ENCODE data around the gene SPIN2B.

SPIN2B gene

GRCh38 chrX:57083143-57083542, 38.2 kb downstream of the SPIN2B start:
- Histone ChIP-seq H3K9me3 (ENCODE audit: insufficient read depth, low read length, severe bottlenecking) (no peaks in the 10 kb centered on the region), H3K9ac (ENCODE audit: low read depth, low read length) (no peak overlapping the region), H3K27ac (ENCODE audit: low read length) (no peak overlapping the region), H3K4me3 (ENCODE audit: low read depth in 1 of 2, low read length in 2 of 2) (no peak overlapping the region), H3K36me3 (ENCODE audit: insufficient read depth, low read length) (no peaks in the 10 kb centered on the region), H3K27me3 (ENCODE audit: insufficient read depth, low read length, poor library complexity) (no peaks in the 10 kb centered on the region), H2AFZ (ENCODE audit: low read depth, low read length) (no peak overlapping the region), H3K4me2 (ENCODE audit: insufficient read depth, low read length) (no peak overlapping the region), H4K20me1 (ENCODE audit: insufficient read depth, low read length) (no peaks in the 10 kb centered on the region), H3K79me2 (ENCODE audit: insufficient read depth, low read length) (no peaks in the 10 kb centered on the region), H3K4me1 (ENCODE audit: insufficient read depth, low read length) (no peaks in the 10 kb centered on the region)
- DNase-seq (no peak), ATAC-seq (ENCODE audit: insufficient read depth, low read depth) (no peak)
- TF ChIP-seq EZH2 (IDR thresholded peaks at IDR 0.05; ENCODE audit: borderline replicate concordance, low read depth, low read length, severe bottlenecking) = no peak
- TF ChIP-seq, protein P1, sequence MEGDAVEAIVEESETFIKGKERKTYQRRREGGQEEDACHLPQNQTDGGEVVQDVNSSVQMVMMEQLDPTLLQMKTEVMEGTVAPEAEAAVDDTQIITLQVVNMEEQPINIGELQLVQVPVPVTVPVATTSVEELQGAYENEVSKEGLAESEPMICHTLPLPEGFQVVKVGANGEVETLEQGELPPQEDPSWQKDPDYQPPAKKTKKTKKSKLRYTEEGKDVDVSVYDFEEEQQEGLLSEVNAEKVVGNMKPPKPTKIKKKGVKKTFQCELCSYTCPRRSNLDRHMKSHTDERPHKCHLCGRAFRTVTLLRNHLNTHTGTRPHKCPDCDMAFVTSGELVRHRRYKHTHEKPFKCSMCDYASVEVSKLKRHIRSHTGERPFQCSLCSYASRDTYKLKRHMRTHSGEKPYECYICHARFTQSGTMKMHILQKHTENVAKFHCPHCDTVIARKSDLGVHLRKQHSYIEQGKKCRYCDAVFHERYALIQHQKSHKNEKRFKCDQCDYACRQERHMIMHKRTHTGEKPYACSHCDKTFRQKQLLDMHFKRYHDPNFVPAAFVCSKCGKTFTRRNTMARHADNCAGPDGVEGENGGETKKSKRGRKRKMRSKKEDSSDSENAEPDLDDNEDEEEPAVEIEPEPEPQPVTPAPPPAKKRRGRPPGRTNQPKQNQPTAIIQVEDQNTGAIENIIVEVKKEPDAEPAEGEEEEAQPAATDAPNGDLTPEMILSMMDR (IDR thresholded peaks at IDR 0.05; ENCODE audit: borderline replicate concordance, extremely low read depth, low read length, poor library complexity, severe bottlenecking) = no peak

DNA sequence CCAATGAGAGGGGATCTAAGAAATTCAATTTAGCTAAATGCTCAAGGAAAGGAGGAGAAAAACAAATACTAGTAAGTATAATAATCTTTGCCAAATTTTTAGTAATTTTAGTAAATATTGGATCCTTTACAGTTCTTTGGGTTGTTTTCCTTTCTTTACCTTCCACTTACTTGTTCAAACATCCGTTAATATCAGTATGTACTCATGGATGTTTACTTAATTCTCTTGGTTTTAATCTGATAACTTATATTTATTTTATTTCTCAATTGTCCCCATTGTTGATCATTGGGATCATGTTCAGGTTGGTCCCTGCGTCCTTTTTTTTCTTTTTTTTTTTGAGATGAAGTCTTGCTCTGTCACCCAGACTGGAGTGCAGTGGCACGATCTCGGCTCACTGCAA, 46.9 kb downstream of the SPIN2B start:
- no peak overlapping the region for H3K4me2 ChIP-seq (ENCODE audit: insufficient read depth, low read length)
- H3K4me1 ChIP-seq (ENCODE audit: insufficient read depth, low read length) = no peaks in the 10 kb centered on the region
- DNase-seq (no peak), ATAC-seq (ENCODE audit: insufficient read depth, low read depth) (no peak)
- no peaks in the 10 kb centered on the region for H3K79me2 ChIP-seq (ENCODE audit: insufficient read depth, low read length)
- no peak overlapping the region for H3K4me3 ChIP-seq (ENCODE audit: low read depth in 1 of 2, low read length in 2 of 2)
- H3K36me3 ChIP-seq (ENCODE audit: insufficient read depth, low read length) = no peaks in the 10 kb centered on the region
- H4K20me1 ChIP-seq (ENCODE audit: insufficient read depth, low read length) = no peaks in the 10 kb centered on the region
- H3K9ac ChIP-seq (ENCODE audit: low read depth, low read length) = no peak overlapping the region
- no peak overlapping the region for H2AFZ ChIP-seq (ENCODE audit: low read depth, low read length)
- no peaks in the 10 kb centered on the region for H3K27me3 ChIP-seq (ENCODE audit: insufficient read depth, low read length, poor library complexity)
- no peaks in the 10 kb centered on the region for H3K9me3 ChIP-seq (ENCODE audit: insufficient read depth, low read length, severe bottlenecking)
- H3K27ac ChIP-seq (ENCODE audit: low read length) = no peak overlapping the region
- TF ChIP-seq EZH2 (IDR thresholded peaks at IDR 0.05; ENCODE audit: borderline replicate concordance, low read depth, low read length, severe bottlenecking) = no peak
- TF ChIP-seq, protein P1 (IDR thresholded peaks at IDR 0.05; ENCODE audit: borderline replicate concordance, extremely low read depth, low read length, poor library complexity, severe bottlenecking) = no peak

DNA sequence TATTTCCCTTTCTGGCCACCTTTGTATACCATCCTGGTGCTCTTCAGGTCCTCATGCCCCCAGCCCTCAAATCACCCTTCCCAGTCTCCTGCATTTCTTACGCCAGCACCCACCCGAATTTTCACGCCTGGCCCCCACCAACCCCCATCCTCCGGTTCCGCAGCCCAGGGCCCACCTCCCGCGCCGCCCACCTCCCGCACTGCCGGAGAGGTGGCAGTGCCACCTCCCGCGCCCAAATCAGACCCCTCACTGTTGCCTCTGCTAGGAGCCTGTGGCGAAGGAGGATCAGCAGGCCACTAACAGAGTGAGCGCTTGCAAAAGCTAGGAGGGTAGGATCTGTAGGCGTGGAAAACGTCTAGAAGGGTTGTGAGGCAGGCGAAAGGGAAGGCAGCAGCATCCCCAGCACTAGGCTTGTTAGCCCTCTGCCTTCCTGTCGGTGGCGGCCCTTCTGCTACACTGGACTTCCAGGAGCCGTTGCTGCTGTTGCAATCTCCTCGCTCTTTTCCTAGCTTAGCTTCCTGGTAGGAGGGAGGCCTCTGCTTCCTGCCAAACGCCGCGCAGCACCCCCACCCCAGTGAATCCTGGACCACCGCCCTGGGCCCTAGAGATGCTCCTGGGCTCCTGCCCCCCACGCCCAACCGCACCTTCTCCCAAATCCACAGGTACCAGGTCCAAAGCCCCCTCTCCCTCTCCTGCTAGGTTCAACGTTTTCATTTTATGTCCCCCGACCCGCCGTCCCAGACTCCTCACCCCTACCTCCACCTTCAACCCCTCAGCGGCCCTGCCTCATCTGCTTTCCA, 51.0 kb downstream of the SPIN2B start:
- no peaks in the 10 kb centered on the region for H3K36me3 ChIP-seq (ENCODE audit: insufficient read depth, low read length)
- no peak overlapping the region for H3K27ac ChIP-seq (ENCODE audit: low read length)
- no peak for ATAC-seq (ENCODE audit: insufficient read depth, low read depth)
- TF ChIP-seq, protein P1 (IDR thresholded peaks at IDR 0.05; ENCODE audit: borderline replicate concordance, extremely low read depth, low read length, poor library complexity, severe bottlenecking) = no peak
- no peak for TF ChIP-seq EZH2 (IDR thresholded peaks at IDR 0.05; ENCODE audit: borderline replicate concordance, low read depth, low read length, severe bottlenecking)
- no peaks in the 10 kb centered on the region for H3K27me3 ChIP-seq (ENCODE audit: insufficient read depth, low read length, poor library complexity)
- H3K79me2 ChIP-seq (ENCODE audit: insufficient read depth, low read length) = no peaks in the 10 kb centered on the region
- no peak for DNase-seq
- no peak overlapping the region for H2AFZ ChIP-seq (ENCODE audit: low read depth, low read length)
- no peaks in the 10 kb centered on the region for H3K9me3 ChIP-seq (ENCODE audit: insufficient read depth, low read length, severe bottlenecking)
- H3K4me3 ChIP-seq (ENCODE audit: low read depth in 1 of 2, low read length in 2 of 2) = no peak overlapping the region
- H3K4me1 ChIP-seq (ENCODE audit: insufficient read depth, low read length) = no peaks in the 10 kb centered on the region
- no peaks in the 10 kb centered on the region for H4K20me1 ChIP-seq (ENCODE audit: insufficient read depth, low read length)
- no peak overlapping the region for H3K9ac ChIP-seq (ENCODE audit: low read depth, low read length)
- no peak overlapping the region for H3K4me2 ChIP-seq (ENCODE audit: insufficient read depth, low read length)
